CD14-positive monocyte (primary cell): Measurements from ENCODE around the gene POP4. TPM values are rescaled to one million over a fixed set of nuclear protein-coding genes. Genes with fewer than 3 reads are reported as not detected.

Experiments
- DNase-seq, 3 donors: peaks; one replicate each; pipeline ENCODE4 v3.0.0-alpha.2; 2011 to 2022
- H2AFZ ChIP-seq: 2 replicates; pipeline ENCODE4 v1.6.0; 2012; ENCODE audit warnings: mild to moderate bottlenecking, low read depth, low read length, inconsistent platforms; ENCODE audit not compliant: insufficient read depth, poor library complexity, severe bottlenecking
- H3K27ac ChIP-seq, 2 donors: 1 replicate in 1 of 2; 2 replicates in 1 of 2; pipeline ENCODE4 v1.5.1; 2012 to 2013; ENCODE audit warnings: low read length in 2 of 2, control low read depth in 1 of 2, inconsistent platforms in 1 of 2, low read depth in 1 of 2, mild to moderate bottlenecking in 1 of 2
- H3K27me3 ChIP-seq, 2 donors: one replicate each; pipeline versions ENCODE4 v1.6.0 to v1.6.1; 2011 to 2013; ENCODE audit warnings: low read length in 2 of 2; ENCODE audit not compliant: control insufficient read depth in 2 of 2, insufficient read depth in 2 of 2
- H3K36me3 ChIP-seq, 2 donors: replicated peaks in 1 of 2; 1 replicate in 1 of 2; 2 replicates in 1 of 2; pipeline versions ENCODE4 v1.5.1 to v1.6.1; 2012 to 2013; ENCODE audit warnings: low read length in 2 of 2, control low read depth in 1 of 2, inconsistent platforms in 1 of 2, mild to moderate bottlenecking in 1 of 2; ENCODE audit not compliant: insufficient read depth in 2 of 2, control insufficient read depth in 1 of 2
- H3K4me1 ChIP-seq, 2 donors: 1 replicate in 1 of 2; 2 replicates in 1 of 2; pipeline versions ENCODE4 v1.5.1 to v1.6.1; 2012 to 2013; ENCODE audit warnings: low read length in 2 of 2, control low read depth in 1 of 2, inconsistent platforms in 1 of 2, mild to moderate bottlenecking in 1 of 2, moderate library complexity in 1 of 2; ENCODE audit not compliant: insufficient read depth in 2 of 2, control insufficient read depth in 1 of 2
- H3K4me2 ChIP-seq: replicated peaks from 2 replicates; pipeline ENCODE3; 2012; ENCODE audit warnings: low read length, moderate library complexity, mild to moderate bottlenecking; ENCODE audit not compliant: poor library complexity, severe bottlenecking; ENCODE audit errors: extremely low read depth
- H3K4me3 ChIP-seq, 3 experiments: fragments of 200-600 bp in 1 of 3; sonication (generic) in 1 of 3; replicated peaks in 1 of 3; 1 replicate in 2 of 3; 2 replicates in 1 of 3; pipeline ENCODE4 v1.5.1; 2011 to 2013; ENCODE audit warnings: low read length in 3 of 3, mild to moderate bottlenecking in 3 of 3, control low read depth in 2 of 3, low read depth in 2 of 3, inconsistent platforms in 1 of 3, moderate library complexity in 1 of 3
- H3K79me2 ChIP-seq: 2 replicates; pipeline ENCODE4 v1.6.0; 2012; ENCODE audit warnings: mild to moderate bottlenecking, control low read depth, inconsistent platforms, low read length, moderate library complexity; ENCODE audit not compliant: insufficient read depth
- H3K9ac ChIP-seq: 2 replicates; pipeline ENCODE4 v1.6.0; 2017; ENCODE audit warnings: low read length, mild to moderate bottlenecking; ENCODE audit not compliant: insufficient read depth, poor library complexity, severe bottlenecking
- H3K9me3 ChIP-seq, 2 donors: replicated peaks in 1 of 2; 1 replicate in 1 of 2; 2 replicates in 1 of 2; pipeline versions ENCODE4 v1.5.1 to v1.6.1; 2012 to 2013; ENCODE audit warnings: low read length in 2 of 2, control low read depth in 1 of 2; ENCODE audit not compliant: control insufficient read depth in 1 of 2, insufficient read depth in 1 of 2
- H4K20me1 ChIP-seq: 2 replicates; pipeline ENCODE4 v1.6.0; 2012; ENCODE audit warnings: mild to moderate bottlenecking, low read length, control low read depth, moderate library complexity; ENCODE audit not compliant: insufficient read depth
- H3K27ac Mint-ChIP-seq, 7 donors: one replicate each; pipeline ENCODE4 v1.8.0; 2020; ENCODE audit warnings: mild to moderate bottlenecking in 7 of 7, mixed read lengths in 7 of 7, moderate library complexity in 6 of 7, inconsistent platforms in 2 of 7
- H3K27me3 Mint-ChIP-seq, 3 donors: one replicate each; pipeline ENCODE4 v1.8.0; 2021 to 2022; ENCODE audit warnings: low read depth in 3 of 3, mild to moderate bottlenecking in 3 of 3, mixed read lengths in 3 of 3, moderate library complexity in 3 of 3, inconsistent platforms in 1 of 3
- H3K36me3 Mint-ChIP-seq, 2 donors: one replicate each; pipeline ENCODE4 v1.8.0; 2020; ENCODE audit warnings: mixed read lengths in 2 of 2, inconsistent platforms in 1 of 2, mild to moderate bottlenecking in 1 of 2
- H3K4me1 Mint-ChIP-seq: one replicate; pipeline ENCODE4 v1.8.0; 2020; ENCODE audit warnings: mild to moderate bottlenecking, mixed read lengths
- H3K4me3 Mint-ChIP-seq, 2 donors: one replicate each; pipeline ENCODE4 v1.8.0; 2020; ENCODE audit warnings: mild to moderate bottlenecking in 2 of 2, mixed read lengths in 2 of 2, moderate library complexity in 1 of 2
- H3K9me3 Mint-ChIP-seq, 7 donors: one replicate each; pipeline ENCODE4 v1.8.0; 2020 to 2022; ENCODE audit warnings: mixed read lengths in 7 of 7, mild to moderate bottlenecking in 6 of 7, moderate library complexity in 6 of 7, inconsistent platforms in 2 of 7
- WGBS: methylation state at CpG from one replicate; pipeline ENCODE4 v1.1.5; 2013; ENCODE audit warnings: missing lambda C conversion rate; ENCODE audit not compliant: insufficient coverage; 5-methylcytosine and 5-hydroxymethylcytosine counted together
- intact Hi-C, 2 donors: fragments of 100-400 bp; cut with micrococcal nuclease; formaldehyde crosslinking; loops; one replicate each; pipeline versions ENCODE4 v1.15.0 to v1.15.1; 2023
- polyA plus RNA-seq, 3 donors: library from polyadenylated mRNA; depleted of rRNA in 1 of 3; unstranded in 2 of 3; stranded (reverse) in 1 of 3; fragments of 300-500 nt in 2 of 3; fragments of >200 nt in 1 of 3; fragmentation: Illumina TruSeq in 2 of 3; gene quantifications; 1 replicate in 2 of 3; 2 replicates in 1 of 3; pipeline ENCODE4 v1.2.3, GENCODE V29; 2012 to 2021
- TF ChIP-seq, protein P1 (sequence below): fragments of 200-600 bp; IDR thresholded peaks from one replicate; pipeline ENCODE4 v1.8.0; 2022; ENCODE audit warnings: antibody characterized with exemption, mild to moderate bottlenecking

Gene POP4
- polyA plus RNA-seq, 3 donors, result 49.9 to 162 (median 161) TPM

DNA sequence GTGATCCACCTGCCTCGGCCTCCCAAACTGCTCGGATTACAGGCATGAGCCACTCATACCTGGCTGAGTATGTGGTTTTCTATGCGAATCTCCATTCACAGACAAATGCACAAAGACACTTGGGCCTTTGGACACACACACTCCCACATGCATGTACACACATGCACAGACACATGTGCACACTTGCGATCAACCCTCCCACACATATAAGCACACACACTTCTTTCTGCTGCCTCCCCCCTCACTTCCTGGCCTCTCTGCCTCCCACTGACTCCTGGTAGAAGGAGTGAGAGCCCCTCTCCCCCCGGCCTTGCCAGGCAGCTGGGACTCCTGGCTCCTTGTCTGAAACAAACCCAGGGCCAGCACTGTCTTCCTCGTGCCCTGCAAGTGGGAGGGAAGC lies 29.9 kb downstream of the POP4 start:
- Mint-ChIP-seq H3K4me3 (no peak overlapping the region), H3K27me3 (peaks cover 2 to 3% (median 2%) of the 10 kb centered on the region in 3 donors), H3K9me3 (peaks cover 0 to 2% (median 0%) of the 10 kb centered on the region in 7 donors), H3K4me1 (no peaks in the 10 kb centered on the region), H3K27ac (no peak overlapping the region), H3K36me3 (no peaks in the 10 kb centered on the region)
- Histone ChIP-seq H3K9ac (no peak overlapping the region), H4K20me1 (no peaks in the 10 kb centered on the region), H3K36me3 (no peaks in the 10 kb centered on the region), H3K79me2 (no peaks in the 10 kb centered on the region), H3K4me1 (no peaks in the 10 kb centered on the region), H2AFZ (no peak overlapping the region), H3K4me2 (no peak overlapping the region), H3K4me3 (no peak overlapping the region), H3K9me3 (no peaks in the 10 kb centered on the region), H3K27ac (no peak overlapping the region), H3K27me3 (no peaks in the 10 kb centered on the region)
- TF ChIP-seq, protein P1, sequence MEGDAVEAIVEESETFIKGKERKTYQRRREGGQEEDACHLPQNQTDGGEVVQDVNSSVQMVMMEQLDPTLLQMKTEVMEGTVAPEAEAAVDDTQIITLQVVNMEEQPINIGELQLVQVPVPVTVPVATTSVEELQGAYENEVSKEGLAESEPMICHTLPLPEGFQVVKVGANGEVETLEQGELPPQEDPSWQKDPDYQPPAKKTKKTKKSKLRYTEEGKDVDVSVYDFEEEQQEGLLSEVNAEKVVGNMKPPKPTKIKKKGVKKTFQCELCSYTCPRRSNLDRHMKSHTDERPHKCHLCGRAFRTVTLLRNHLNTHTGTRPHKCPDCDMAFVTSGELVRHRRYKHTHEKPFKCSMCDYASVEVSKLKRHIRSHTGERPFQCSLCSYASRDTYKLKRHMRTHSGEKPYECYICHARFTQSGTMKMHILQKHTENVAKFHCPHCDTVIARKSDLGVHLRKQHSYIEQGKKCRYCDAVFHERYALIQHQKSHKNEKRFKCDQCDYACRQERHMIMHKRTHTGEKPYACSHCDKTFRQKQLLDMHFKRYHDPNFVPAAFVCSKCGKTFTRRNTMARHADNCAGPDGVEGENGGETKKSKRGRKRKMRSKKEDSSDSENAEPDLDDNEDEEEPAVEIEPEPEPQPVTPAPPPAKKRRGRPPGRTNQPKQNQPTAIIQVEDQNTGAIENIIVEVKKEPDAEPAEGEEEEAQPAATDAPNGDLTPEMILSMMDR, result no peak
- DNase-seq, result no peak
- 97% methylated on average over 6 of the region's 6 CpGs for WGBS
- intact Hi-C loops, result no loop called here

DNA sequence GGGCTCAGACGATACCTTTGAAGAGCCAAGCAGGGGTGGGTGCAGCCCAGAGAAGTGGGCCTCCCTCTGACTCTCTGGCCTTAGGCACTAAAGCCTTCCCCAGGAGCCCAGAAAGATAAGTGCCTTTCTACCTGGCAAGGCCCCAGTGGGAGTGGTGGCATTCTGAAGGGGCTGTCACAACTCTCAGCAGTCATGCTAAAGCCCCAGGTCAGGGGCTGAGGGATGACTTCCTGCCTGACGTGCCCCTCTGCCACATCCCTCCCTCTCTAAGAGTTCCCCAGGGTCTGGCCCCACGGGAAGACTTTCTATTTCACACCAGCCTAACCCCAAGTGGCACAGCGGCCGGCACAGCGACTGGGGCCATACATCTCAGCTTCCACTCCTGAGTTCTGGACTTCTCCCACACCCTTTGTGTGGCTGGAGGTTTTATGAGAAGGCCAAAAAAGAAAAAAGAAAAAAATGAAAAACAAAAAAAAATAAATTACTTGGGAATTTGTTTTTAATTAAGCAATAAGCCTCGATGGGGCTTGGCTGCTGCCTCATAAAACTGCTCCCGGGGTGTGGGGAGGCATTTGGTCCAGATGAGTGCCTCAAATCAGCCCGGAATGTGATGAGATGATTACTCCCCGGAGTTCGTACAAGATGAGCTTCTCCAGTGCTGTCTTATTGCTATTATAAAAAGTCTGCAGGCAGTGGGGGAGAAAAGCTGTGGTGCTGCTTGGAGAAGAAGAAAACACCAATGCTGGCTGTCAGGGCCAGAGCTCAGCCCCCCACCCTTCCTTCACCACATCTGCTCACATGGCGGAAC lies 30.7 kb downstream of the POP4 start:
- no peaks in the 10 kb centered on the region for H3K36me3 ChIP-seq
- H2AFZ ChIP-seq, result no peak overlapping the region
- 100% methylated on average over 1 of the region's 12 CpGs for WGBS
- Mint-ChIP-seq H3K9me3 (peaks cover 0 to 2% (median 0%) of the 10 kb centered on the region in 7 donors), H3K36me3 (no peaks in the 10 kb centered on the region), H3K4me1 (peaks cover 2% of the 10 kb centered on the region), H3K27ac (no peak overlapping the region), H3K4me3 (no peak overlapping the region), H3K27me3 (peaks cover 2 to 3% (median 2%) of the 10 kb centered on the region in 3 donors)
- no peak overlapping the region for H3K4me3 ChIP-seq
- DNase-seq, result no peak
- intact Hi-C loops, result no loop called here
- H3K4me2 ChIP-seq, result no peak overlapping the region
- H3K9me3 ChIP-seq, result no peaks in the 10 kb centered on the region
- no peaks in the 10 kb centered on the region for H4K20me1 ChIP-seq
- no peaks in the 10 kb centered on the region for H3K79me2 ChIP-seq
- TF ChIP-seq, protein P1, result no peak
- no peaks in the 10 kb centered on the region for H3K4me1 ChIP-seq
- H3K27ac ChIP-seq, result no peak overlapping the region
- no peak overlapping the region for H3K9ac ChIP-seq
- H3K27me3 ChIP-seq, result no peaks in the 10 kb centered on the region
